ENCODE measurements around the gene NOCT.
"Not testable (repeated sequence)": the region's sequence is repeated elsewhere in the genome, so short reads cannot be mapped to it uniquely, and the experiment has no call there.

The NOCT gene

DNA sequence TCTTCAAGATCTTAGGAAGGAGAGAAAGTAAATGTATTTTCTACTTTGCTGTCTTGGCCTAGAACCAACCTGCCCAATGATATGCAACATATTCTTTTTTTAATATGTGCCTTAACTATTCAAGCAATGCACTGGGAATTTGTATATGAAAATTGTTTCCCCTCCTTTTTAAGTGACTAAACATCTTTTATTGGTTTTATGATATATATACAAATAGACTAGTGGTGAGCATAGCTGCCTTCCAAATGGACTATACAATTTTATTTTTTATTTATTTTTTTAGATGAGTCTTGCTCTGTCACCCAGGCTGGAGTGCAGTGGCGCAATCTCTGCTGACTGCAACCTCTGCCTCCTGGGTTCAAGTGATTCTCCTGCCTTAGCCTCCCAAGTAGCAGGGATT lies 10.3 kb downstream of the NOCT start:
- peaks cover 2% of the 10 kb centered on the region; the same call in 1 of the 2 replicates for H4K20me1 ChIP-seq (ENCODE audit: insufficient read depth, low read length)
- H3K4me3 ChIP-seq (ENCODE audit: low read length), result no peak overlapping the region

DNA sequence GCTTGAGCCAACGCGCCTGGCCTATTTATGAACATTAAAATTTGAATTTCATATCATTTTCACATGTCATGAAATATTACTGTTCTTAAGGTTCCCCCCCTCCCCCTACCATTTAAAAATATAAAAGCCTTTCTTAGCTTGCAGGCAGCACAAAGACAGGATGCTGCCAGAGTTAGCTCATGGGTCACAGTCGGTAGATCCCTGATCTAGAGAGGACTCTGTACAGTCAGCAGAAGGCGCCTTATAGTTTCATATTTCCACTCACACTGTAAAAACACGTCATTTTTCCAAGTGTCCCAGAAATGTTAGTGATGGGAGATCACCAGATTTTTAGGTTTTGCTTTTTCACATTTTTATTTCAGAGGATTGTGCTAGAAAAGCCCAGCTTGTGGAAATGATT lies 12.2 kb downstream of the NOCT start:
- H3K27me3 ChIP-seq (replicated peaks; ENCODE audit: insufficient read depth, low read length), result no peaks in the 10 kb centered on the region
- no peaks in the 10 kb centered on the region for H3K36me3 ChIP-seq (replicated peaks; ENCODE audit: insufficient read depth, low read length)
- peak overlapping the region; percentile 3; the same call in 1 of the 2 replicates for H3K4me2 ChIP-seq (ENCODE audit: low read depth, low read length)
- H3K9me2 ChIP-seq (replicated peaks; ENCODE audit: insufficient read depth, low read length), result no peaks in the 10 kb centered on the region
- no peak overlapping the region for H2AFZ ChIP-seq (ENCODE audit: low read length)
- peak overlapping the region; percentile 21; the same call in 1 of the 2 replicates for H3K9ac ChIP-seq (ENCODE audit: low read length)
- H3K4me1 ChIP-seq (ENCODE audit: low read length), result no peaks in the 10 kb centered on the region
- peaks cover 5% of the 10 kb centered on the region; the same call in 1 of the 2 replicates for H4K20me1 ChIP-seq (ENCODE audit: insufficient read depth, low read length)
- H3K9me3 ChIP-seq (replicated peaks; ENCODE audit: insufficient read depth, low read length), result no peaks in the 10 kb centered on the region
- no peaks in the 10 kb centered on the region; the same call in 1 of the 2 replicates for H3F3A ChIP-seq (ENCODE audit: insufficient read depth, low read length)
- no peak overlapping the region for H3K4me3 ChIP-seq (ENCODE audit: low read length)
- DNase-seq, result no peak
- H3K27ac ChIP-seq (ENCODE audit: low read length), result peak overlapping the region; percentile 67
- TF ChIP-seq EZH2 (optimal IDR thresholded peaks at IDR 0.05; ENCODE audit: low read depth, low read length) (no peak), EZH2phosphoT487 (IDR thresholded peaks at IDR 0.05; ENCODE audit: low read length) (no peak)
- TF ChIP-seq, protein P1, sequence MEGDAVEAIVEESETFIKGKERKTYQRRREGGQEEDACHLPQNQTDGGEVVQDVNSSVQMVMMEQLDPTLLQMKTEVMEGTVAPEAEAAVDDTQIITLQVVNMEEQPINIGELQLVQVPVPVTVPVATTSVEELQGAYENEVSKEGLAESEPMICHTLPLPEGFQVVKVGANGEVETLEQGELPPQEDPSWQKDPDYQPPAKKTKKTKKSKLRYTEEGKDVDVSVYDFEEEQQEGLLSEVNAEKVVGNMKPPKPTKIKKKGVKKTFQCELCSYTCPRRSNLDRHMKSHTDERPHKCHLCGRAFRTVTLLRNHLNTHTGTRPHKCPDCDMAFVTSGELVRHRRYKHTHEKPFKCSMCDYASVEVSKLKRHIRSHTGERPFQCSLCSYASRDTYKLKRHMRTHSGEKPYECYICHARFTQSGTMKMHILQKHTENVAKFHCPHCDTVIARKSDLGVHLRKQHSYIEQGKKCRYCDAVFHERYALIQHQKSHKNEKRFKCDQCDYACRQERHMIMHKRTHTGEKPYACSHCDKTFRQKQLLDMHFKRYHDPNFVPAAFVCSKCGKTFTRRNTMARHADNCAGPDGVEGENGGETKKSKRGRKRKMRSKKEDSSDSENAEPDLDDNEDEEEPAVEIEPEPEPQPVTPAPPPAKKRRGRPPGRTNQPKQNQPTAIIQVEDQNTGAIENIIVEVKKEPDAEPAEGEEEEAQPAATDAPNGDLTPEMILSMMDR (IDR thresholded peaks at IDR 0.05; ENCODE audit: low read length), result no peak
- peaks cover 91% of the 10 kb centered on the region for H3K79me2 ChIP-seq (ENCODE audit: low read length)

More for the DNA sequence above, 10.3 kb downstream of the NOCT start:
- H3K9me2 ChIP-seq (replicated peaks; ENCODE audit: insufficient read depth, low read length), result no peaks in the 10 kb centered on the region
- H3K27me3 ChIP-seq (replicated peaks; ENCODE audit: insufficient read depth, low read length), result no peaks in the 10 kb centered on the region
- no peaks in the 10 kb centered on the region for H3K36me3 ChIP-seq (replicated peaks; ENCODE audit: insufficient read depth, low read length)
- no peak overlapping the region for H3K27ac ChIP-seq (ENCODE audit: low read length)
- no peak overlapping the region for H2AFZ ChIP-seq (ENCODE audit: low read length)
- H3K4me2 ChIP-seq (ENCODE audit: low read depth, low read length), result no peak overlapping the region
- no peaks in the 10 kb centered on the region for H3K9me3 ChIP-seq (replicated peaks; ENCODE audit: insufficient read depth, low read length)
- H3K4me1 ChIP-seq (ENCODE audit: low read length), result no peaks in the 10 kb centered on the region
- H3F3A ChIP-seq (ENCODE audit: insufficient read depth, low read length), result no peaks in the 10 kb centered on the region; the same call in 1 of the 2 replicates
- TF ChIP-seq EZH2phosphoT487 (IDR thresholded peaks at IDR 0.05; ENCODE audit: low read length) (no peak), EZH2 (optimal IDR thresholded peaks at IDR 0.05; ENCODE audit: low read depth, low read length) (no peak)
- TF ChIP-seq, protein P1 (IDR thresholded peaks at IDR 0.05; ENCODE audit: low read length), result no peak
- no peak overlapping the region for H3K9ac ChIP-seq (ENCODE audit: low read length)
- H3K79me2 ChIP-seq (ENCODE audit: low read length), result peaks cover 90% of the 10 kb centered on the region
- DNase-seq, result no peak

DNA sequence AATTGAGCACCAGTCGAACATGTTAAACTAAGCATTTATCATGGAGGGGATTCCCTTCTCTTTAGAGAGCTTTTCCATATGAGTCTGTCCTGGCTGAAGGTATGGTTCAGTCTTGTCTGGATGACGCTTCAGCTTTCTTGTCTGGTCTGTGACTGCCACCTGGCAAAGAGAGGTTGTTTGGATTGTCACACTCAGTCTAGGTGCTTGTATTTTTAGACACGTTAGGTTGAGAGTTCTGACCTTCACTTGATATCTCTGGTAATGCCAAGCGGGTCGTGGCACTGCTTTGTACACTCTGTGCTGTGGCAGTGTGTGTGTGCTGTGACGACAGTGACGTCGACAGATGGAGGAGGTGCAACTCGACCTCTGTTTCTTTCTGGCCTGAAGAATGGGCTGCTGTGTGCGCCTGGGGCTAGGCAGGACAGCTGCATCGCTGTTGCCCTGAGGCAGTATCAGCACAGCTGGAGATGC lies 12.6 kb downstream of the NOCT start:
- H3K36me3 ChIP-seq (replicated peaks; ENCODE audit: insufficient read depth, low read length), result no peaks in the 10 kb centered on the region
- H3K4me3 ChIP-seq (ENCODE audit: low read length), result no peak overlapping the region
- no peaks in the 10 kb centered on the region for H3K27me3 ChIP-seq (replicated peaks; ENCODE audit: insufficient read depth, low read length)
- TF ChIP-seq EZH2phosphoT487 (IDR thresholded peaks at IDR 0.05; ENCODE audit: low read length), result no peak
- no peak for TF ChIP-seq EZH2 (optimal IDR thresholded peaks at IDR 0.05; ENCODE audit: low read depth, low read length)
- TF ChIP-seq, protein P1 (IDR thresholded peaks at IDR 0.05; ENCODE audit: low read length), result no peak
- H2AFZ ChIP-seq (ENCODE audit: low read length), result no peak overlapping the region
- no peaks in the 10 kb centered on the region for H3K9me3 ChIP-seq (replicated peaks; ENCODE audit: insufficient read depth, low read length)
- peak overlapping the region; percentile 3; the same call in 1 of the 2 replicates for H3K4me2 ChIP-seq (ENCODE audit: low read depth, low read length)
- H4K20me1 ChIP-seq (ENCODE audit: insufficient read depth, low read length), result peaks cover 3% of the 10 kb centered on the region; the same call in 1 of the 2 replicates
- no peaks in the 10 kb centered on the region for H3K9me2 ChIP-seq (replicated peaks; ENCODE audit: insufficient read depth, low read length)
- peak overlapping the region; percentile 21; the same call in 1 of the 2 replicates for H3K9ac ChIP-seq (ENCODE audit: low read length)
- DNase-seq, result peak; percentile 75
- H3K4me1 ChIP-seq (ENCODE audit: low read length), result no peaks in the 10 kb centered on the region
- H3K79me2 ChIP-seq (ENCODE audit: low read length), result peaks cover 91% of the 10 kb centered on the region
- H3F3A ChIP-seq (ENCODE audit: insufficient read depth, low read length), result no peaks in the 10 kb centered on the region; the same call in 1 of the 2 replicates
- H3K27ac ChIP-seq (ENCODE audit: low read length), result peak overlapping the region; percentile 67

DNA sequence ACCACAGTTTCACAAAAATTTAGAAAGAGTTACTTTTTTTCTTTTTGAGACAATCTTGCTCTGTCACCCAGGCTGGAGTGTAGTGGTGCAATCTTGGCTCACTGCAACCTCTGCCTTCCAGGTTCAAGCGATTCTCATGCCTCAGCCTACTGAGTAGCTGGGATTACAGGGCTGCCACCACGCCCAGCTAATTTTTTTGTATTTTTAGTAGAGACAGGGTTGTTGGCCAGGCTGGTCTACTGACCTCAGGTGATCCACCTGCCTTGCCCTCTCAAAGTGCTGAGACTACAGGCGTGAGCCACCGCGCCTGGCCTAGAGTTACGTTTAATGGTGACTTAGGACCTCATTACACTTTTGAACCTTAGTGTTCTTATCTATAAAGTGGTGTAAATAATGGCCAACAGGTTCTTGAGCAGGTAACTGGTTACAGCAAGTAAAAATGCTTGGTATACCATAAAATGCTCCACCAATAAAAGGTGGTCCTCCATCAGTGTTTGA lies 14.3 kb downstream of the NOCT start:
- H3K27me3 ChIP-seq (replicated peaks; ENCODE audit: insufficient read depth, low read length); H3K9me3 ChIP-seq (replicated peaks; ENCODE audit: insufficient read depth, low read length); H2AFZ ChIP-seq (ENCODE audit: low read length); H3K9me2 ChIP-seq (replicated peaks; ENCODE audit: insufficient read depth, low read length); H3K4me3 ChIP-seq (ENCODE audit: low read length); H4K20me1 ChIP-seq (ENCODE audit: insufficient read depth, low read length); H3K4me2 ChIP-seq (ENCODE audit: low read depth, low read length); H3K27ac ChIP-seq (ENCODE audit: low read length); H3K36me3 ChIP-seq (replicated peaks; ENCODE audit: insufficient read depth, low read length); H3K9ac ChIP-seq (ENCODE audit: low read length); H3F3A ChIP-seq (ENCODE audit: insufficient read depth, low read length); DNase-seq; H3K4me1 ChIP-seq (ENCODE audit: low read length): not testable (repeated sequence)
- H3K79me2 ChIP-seq (ENCODE audit: low read length), result peaks cover 92% of the 10 kb centered on the region

Measured in MM.1S (cell line).